ENCODE data around the gene TLE4.

TLE4 gene

GRCh38 chr9:79700607-79701360 lies 129.0 kb downstream of the TLE4 start:
- DNase-seq (ENCODE audit: low spot score), result no peak
- no peak for TF ChIP-seq CTCF (IDR thresholded peaks at IDR 0.05; ENCODE audit: borderline replicate concordance, control extremely low read depth, extremely low read depth, insufficient read depth, missing control alignments)
- in situ Hi-C loops (cut with MboI; ENCODE audit: low sequenced_read_pairs, unreplicated experiment), result no loop called here

GRCh38 chr9:79701651-79702050 lies 129.9 kb downstream of the TLE4 start:
- no peak for DNase-seq (ENCODE audit: low spot score)
- TF ChIP-seq CTCF (IDR thresholded peaks at IDR 0.05; ENCODE audit: borderline replicate concordance, control extremely low read depth, extremely low read depth, insufficient read depth, missing control alignments), result no peak
- in situ Hi-C loops (cut with MboI; ENCODE audit: low sequenced_read_pairs, unreplicated experiment), result no loop called here

- no peak for DNase-seq (ENCODE audit: low spot score)
- TF ChIP-seq CTCF (IDR thresholded peaks at IDR 0.05; ENCODE audit: borderline replicate concordance, control extremely low read depth, extremely low read depth, insufficient read depth, missing control alignments), result no peak
- in situ Hi-C loops (cut with MboI; ENCODE audit: low sequenced_read_pairs, unreplicated experiment), result no loop called here
Measured at GRCh38 chr9:79705704-79706103, 133.9 kb downstream of the TLE4 start.

DNA sequence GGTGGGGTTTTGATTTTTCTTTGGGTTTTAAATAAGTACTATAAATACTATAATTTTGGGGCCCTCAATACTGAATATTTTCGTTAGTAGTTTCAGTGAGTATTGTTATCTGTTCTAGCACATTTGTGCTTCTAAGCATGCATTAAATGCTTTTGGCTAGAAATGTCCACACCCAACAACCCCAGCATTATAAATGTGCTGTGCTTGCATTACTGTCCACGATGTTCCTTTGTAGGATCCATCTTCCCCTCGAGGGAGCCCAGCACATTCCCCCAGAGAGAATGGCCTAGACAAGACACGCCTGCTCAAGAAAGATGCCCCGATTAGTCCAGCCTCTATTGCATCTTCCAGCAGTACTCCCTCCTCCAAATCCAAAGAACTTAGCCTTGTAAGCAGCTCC lies 134.7 kb downstream of the TLE4 start:
- no peak for DNase-seq (ENCODE audit: low spot score)
- in situ Hi-C loops (cut with MboI; ENCODE audit: low sequenced_read_pairs, unreplicated experiment), result no loop called here
- no peak for TF ChIP-seq CTCF (IDR thresholded peaks at IDR 0.05; ENCODE audit: borderline replicate concordance, control extremely low read depth, extremely low read depth, insufficient read depth, missing control alignments)

DNA sequence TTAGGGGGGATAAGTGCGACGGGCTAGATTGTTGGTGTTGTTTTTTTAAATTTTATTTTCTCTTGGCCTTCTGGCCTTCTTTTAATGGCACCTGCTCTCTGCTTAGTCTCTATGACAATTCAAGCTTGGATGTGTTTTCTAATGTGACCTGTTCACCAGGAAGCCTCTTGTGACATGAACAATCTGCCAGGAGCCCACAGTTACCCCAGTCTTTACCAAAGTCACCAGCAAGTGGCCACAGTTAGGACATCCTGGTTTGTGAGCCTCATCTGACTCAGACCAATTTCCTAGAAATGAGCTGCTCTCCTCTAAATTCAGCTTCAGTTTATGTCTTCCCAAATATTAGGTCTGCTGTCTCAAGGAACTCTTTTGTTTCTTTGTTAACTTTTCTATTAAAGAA lies 135.8 kb downstream of the TLE4 start:
- in situ Hi-C loops (cut with MboI; ENCODE audit: low sequenced_read_pairs, unreplicated experiment), result no loop called here
- TF ChIP-seq CTCF (IDR thresholded peaks at IDR 0.05; ENCODE audit: borderline replicate concordance, control extremely low read depth, extremely low read depth, insufficient read depth, missing control alignments), result no peak
- no peak for DNase-seq (ENCODE audit: low spot score)

DNA sequence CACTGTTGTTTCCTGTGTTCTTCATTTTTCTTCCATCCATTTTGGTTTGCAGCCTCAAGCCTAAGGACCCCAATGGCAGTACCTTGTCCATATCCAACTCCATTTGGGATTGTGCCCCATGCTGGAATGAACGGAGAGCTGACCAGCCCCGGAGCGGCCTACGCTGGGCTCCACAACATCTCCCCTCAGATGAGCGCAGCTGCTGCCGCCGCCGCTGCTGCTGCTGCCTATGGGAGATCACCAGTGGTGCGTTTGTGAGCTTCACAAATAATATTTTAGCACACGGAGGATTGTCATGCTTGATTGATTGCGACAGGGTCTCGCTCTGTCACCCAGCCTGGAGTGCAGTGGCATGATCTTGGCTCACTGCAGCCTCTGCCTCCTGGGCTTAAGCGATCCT lies 136.8 kb downstream of the TLE4 start:
- no peak for DNase-seq (ENCODE audit: low spot score)
- TF ChIP-seq CTCF (IDR thresholded peaks at IDR 0.05; ENCODE audit: borderline replicate concordance, control extremely low read depth, extremely low read depth, insufficient read depth, missing control alignments), result no peak
- in situ Hi-C loops (cut with MboI; ENCODE audit: low sequenced_read_pairs, unreplicated experiment), result no loop called here

Measured in GM13976 (cell line).